Stimulated activated naive B cell treated with anti-CD40 and anti-IgM and Interleukin-4, amounts not matched to agents 10 μg/mL and 1 μg/mL and 100 μg/mL, for 72 hours (primary cell): ENCODE measurements around the gene OSBPL3.

ENCODE experiments used
- ATAC-seq, 2 donors: fragments of 150-1000 bp; cut with Tn5 transposase; replicated peaks; 2 replicates each; pipeline ENCODE4 v1.10.0; 2021; ENCODE audit warnings: moderate library complexity in 1 of 2
- DNase-seq: peaks from one replicate; pipeline ENCODE4 v3.0.0; 2021
- H3K27ac Mint-ChIP-seq: one replicate; pipeline ENCODE4 v1.8.0; 2022; ENCODE audit warnings: mild to moderate bottlenecking, mixed read lengths
- H3K27me3 Mint-ChIP-seq, 2 donors: one replicate each; pipeline ENCODE4 v1.8.0; 2022; ENCODE audit warnings: mixed read lengths in 2 of 2
- H3K36me3 Mint-ChIP-seq, 2 donors: one replicate each; pipeline ENCODE4 v1.8.0; 2022; ENCODE audit warnings: mixed read lengths in 2 of 2, mild to moderate bottlenecking in 1 of 2
- H3K4me1 Mint-ChIP-seq, 2 donors: one replicate each; pipeline ENCODE4 v1.8.0; 2022; ENCODE audit warnings: mixed read lengths in 2 of 2, mild to moderate bottlenecking in 1 of 2
- H3K4me3 Mint-ChIP-seq, 2 donors: one replicate each; pipeline ENCODE4 v1.8.0; 2022; ENCODE audit warnings: mild to moderate bottlenecking in 2 of 2, mixed read lengths in 2 of 2, moderate library complexity in 1 of 2
- H3K9me3 Mint-ChIP-seq, 2 donors: one replicate each; pipeline ENCODE4 v1.8.0; 2022; ENCODE audit warnings: mixed read lengths in 2 of 2, mild to moderate bottlenecking in 1 of 2

Gene OSBPL3

DNA sequence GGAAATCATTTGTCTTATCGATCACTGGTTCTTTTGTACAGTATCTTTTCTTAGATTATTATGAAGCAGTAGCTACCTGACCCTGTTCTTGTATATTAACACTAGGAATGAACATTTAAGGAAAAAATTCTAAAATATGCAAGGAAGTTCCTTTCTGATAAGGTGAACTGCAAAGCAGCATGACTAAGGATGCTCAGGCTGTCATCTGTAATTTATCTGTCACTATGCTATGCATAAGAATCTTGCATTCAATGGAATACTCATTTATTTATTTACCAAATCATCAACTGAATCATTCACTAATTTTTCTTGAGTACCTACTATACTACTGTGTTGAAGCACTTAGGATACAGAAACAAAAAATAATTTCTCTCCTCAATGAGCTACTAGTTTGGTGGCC, 228.5 kb downstream of the OSBPL3 start:
- Mint-ChIP-seq H3K4me1 (peaks cover 13 to 15% of the 10 kb centered on the region in 2 donors), H3K36me3 (peaks cover 0 to 3% of the 10 kb centered on the region in 2 donors), H3K27me3 (peaks cover 0 to 17% of the 10 kb centered on the region in 2 donors), H3K9me3 (no peaks in the 10 kb centered on the region), H3K27ac (no peak overlapping the region), H3K4me3 (no peak overlapping the region)
- no peak for DNase-seq
- ATAC-seq, result no peak

DNA sequence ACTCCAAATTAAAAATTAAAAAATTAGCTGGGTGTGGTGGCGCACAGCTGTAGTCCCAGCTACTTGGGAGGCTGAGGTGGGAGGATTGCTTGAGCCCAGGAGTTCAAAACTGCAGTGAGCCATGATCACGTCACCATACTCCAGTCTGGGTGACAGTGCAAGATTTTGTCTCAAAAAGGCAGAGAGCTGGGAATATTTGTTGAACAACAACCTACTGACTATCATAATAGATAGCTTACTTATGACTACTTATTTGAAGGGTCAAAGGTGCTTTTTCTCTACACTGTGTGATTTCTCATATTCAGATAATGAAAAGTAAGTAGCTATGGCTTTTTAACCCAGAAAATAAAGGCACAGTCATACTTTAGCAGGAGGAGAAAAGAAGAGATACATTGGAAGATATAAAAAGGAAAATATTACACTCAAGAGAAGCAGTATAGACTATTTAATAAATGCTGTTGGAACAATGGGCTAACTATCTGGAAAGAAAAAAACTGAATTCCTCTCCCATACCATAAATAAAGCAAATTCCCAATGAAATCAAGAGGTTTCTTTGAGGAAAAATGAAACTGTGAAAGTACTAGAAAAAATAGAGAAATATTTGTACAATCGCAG, 229.4 kb downstream of the OSBPL3 start:
- no peaks in the 10 kb centered on the region for H3K9me3 Mint-ChIP-seq
- peaks cover 0 to 3% of the 10 kb centered on the region in 2 donors for H3K36me3 Mint-ChIP-seq
- no peak overlapping the region for H3K4me3 Mint-ChIP-seq
- ATAC-seq (no peak), DNase-seq (no peak)
- H3K4me1 Mint-ChIP-seq, result peaks cover 4 to 6% of the 10 kb centered on the region in 2 donors
- H3K27ac Mint-ChIP-seq, result no peak overlapping the region
- peaks cover 0 to 10% of the 10 kb centered on the region in 2 donors for H3K27me3 Mint-ChIP-seq

DNA sequence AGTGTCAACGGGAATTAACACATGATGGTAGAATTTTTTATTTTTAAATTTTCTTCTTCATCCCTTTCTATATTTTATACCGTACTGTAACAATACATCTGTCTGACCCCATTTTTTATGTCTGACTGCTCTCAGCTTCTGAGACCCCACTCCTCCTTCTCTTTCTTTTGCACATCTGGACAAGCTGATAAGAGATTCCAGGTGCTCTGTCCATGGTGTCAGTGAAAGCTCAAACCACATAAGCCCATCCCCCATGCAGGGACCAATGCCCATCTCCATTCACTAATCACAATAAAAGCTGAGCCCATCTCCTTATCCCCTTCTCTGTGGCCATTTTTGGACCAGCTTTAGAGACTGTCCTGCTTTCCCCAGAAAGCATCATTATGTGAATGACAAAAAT, 231.5 kb downstream of the OSBPL3 start:
- Mint-ChIP-seq H3K4me3 (no peak overlapping the region), H3K4me1 (no peaks in the 10 kb centered on the region), H3K9me3 (no peaks in the 10 kb centered on the region), H3K27ac (no peak overlapping the region), H3K27me3 (peaks cover 0 to 10% of the 10 kb centered on the region in 2 donors), H3K36me3 (peaks cover 0 to 8% of the 10 kb centered on the region in 2 donors)
- no peak for DNase-seq
- no peak for ATAC-seq
